Superior temporal gyrus (tissue), 1 donor: Measurements from ENCODE around the gene LPCAT2.

Experiments used
- DNase-seq: peaks from one replicate; pipeline ENCODE4 v3.0.0-alpha.2; 2016; ENCODE audit errors: extremely low spot score

Gene LPCAT2

DNA sequence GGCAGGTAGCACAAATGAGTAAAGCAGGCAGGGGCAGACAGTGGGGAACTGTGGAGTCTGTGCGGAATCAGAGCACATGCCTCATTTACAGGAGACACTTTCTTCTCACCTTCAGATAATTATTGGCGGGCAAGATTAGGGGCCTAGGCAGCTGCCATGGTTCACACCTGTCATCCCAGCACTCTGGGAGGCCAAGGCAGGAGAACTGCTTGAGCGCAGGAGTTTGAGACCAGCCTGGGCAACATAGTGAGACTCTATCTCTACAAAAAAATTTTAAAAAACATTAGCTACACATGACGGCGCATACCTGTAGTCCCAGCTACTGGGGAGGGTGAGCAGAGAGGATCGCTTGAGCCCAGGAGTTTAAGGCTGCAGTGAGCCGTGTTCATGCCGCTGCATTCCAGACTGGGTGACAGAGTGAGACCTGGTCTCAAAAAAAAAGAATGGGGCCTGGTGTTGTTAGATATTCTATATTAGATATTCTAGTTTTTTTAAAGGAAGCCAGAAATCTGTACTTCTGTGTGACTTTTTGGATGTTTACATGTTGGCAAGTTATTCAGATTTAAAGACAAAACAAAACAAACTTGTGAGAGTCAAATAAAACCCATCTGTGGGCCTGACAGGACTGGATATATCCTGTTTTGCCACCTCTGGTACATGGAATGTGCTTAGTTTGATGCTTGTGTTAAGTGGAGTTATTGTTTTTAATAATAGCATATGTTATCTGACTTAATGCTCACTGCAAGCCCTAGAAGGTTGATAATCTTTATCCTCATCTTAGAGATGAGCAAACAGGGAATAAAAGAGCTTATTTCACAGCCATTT lies 4.9 kb upstream of the LPCAT2 start:
- peak; percentile 22 for DNase-seq

DNA sequence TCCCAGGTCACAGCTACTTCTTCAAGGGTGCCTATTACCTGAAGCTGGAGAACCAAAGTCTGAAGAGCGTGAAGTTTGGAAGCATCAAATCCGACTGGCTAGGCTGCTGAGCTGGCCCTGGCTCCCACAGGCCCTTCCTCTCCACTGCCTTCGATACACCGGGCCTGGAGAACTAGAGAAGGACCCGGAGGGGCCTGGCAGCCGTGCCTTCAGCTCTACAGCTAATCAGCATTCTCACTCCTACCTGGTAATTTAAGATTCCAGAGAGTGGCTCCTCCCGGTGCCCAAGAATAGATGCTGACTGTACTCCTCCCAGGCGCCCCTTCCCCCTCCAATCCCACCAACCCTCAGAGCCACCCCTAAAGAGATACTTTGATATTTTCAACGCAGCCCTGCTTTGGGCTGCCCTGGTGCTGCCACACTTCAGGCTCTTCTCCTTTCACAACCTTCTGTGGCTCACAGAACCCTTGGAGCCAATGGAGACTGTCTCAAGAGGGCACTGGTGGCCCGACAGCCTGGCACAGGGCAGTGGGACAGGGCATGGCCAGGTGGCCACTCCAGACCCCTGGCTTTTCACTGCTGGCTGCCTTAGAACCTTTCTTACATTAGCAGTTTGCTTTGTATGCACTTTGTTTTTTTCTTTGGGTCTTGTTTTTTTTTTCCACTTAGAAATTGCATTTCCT lies 3.4 kb upstream of the LPCAT2 start:
- DNase-seq, result no peak

DNA sequence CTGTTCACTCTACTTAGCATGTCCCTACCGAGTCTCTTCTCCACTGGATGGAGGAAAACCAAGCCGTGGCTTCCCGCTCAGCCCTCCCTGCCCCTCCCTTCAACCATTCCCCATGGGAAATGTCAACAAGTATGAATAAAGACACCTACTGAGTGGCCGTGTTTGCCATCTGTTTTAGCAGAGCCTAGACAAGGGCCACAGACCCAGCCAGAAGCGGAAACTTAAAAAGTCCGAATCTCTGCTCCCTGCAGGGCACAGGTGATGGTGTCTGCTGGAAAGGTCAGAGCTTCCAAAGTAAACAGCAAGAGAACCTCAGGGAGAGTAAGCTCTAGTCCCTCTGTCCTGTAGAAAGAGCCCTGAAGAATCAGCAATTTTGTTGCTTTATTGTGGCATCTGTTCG lies 2.8 kb upstream of the LPCAT2 start:
- no peak for DNase-seq

DNA sequence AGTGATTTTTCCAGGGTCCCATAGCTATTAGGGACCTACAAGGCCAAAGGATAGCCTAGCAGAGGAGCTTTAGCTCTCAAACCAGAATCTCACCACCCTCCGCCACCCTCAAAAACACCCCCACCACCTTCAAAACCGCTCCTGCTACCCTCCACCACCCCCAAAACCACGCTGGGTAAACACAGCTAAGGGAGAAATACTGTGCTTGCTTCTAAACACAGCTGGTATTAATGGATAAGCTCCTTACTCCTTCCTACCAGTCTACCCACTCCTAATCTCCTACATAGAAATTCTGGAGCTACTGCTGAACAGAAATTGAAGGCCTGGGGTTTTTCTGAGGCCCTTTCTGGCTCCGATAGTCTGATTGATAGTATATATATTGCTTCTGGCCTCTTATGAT lies 2.2 kb upstream of the LPCAT2 start:
- no peak for DNase-seq

DNA sequence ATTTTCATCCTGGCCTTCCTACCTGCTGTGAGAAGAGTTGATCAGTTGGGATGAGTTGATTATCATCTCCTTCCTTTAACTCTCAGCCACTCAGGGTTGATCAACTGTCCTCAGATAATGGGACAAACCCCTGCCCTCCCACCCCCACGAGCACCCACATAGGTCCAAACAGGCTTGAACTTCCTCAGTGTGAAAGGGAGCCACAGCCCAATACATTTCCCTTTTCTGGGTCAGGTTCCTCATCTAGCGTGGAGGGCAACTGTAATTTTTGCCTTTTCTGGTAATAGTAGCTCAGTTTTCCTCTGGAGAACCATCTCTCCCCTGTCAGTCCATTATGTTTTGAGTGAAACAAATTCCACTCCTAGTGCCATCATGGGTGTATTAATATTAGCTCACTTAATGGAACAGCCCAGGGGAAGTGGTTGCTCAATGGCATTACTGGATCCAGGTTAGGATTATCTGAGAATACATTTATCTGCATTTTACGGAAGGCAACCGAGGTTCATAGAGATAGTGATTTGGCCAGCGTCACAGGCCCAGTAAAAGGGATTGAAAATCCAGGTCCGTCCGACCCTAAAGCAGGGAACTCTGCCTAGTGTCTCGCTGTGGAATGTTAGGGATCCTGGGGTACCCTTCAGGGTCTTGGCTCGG lies 476 bp upstream of the LPCAT2 start:
- no peak for DNase-seq

DNA sequence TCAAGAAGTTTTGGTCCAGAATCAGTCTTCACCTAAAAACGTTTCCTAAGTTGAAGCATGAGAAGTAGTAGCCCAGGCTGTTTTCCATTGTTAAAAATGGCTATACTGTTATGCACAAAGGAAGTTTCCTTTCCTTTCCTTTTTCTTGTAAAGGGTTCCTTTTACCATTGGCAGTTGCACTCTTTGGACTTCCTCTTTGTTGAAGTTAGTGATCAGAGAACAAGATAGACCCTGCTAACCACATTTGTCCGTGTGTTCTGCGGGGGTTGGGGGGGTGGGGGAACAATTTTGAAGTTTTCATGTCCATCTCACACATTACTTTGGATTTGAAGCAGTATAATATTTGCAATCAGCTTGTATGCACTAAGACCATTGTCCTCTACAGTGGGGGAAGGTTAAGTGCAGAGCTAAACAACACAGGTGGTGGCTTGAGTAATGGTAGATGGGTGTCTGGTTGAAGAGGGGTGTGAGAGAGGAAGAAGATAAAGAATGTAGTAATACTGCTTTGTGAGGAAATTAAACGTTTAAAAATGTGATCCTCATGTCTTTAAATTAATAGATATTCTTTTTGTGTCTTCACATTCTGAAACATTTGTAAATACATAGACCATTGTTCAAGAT lies 1.4 kb downstream of the LPCAT2 start:
- no peak for DNase-seq

DNA sequence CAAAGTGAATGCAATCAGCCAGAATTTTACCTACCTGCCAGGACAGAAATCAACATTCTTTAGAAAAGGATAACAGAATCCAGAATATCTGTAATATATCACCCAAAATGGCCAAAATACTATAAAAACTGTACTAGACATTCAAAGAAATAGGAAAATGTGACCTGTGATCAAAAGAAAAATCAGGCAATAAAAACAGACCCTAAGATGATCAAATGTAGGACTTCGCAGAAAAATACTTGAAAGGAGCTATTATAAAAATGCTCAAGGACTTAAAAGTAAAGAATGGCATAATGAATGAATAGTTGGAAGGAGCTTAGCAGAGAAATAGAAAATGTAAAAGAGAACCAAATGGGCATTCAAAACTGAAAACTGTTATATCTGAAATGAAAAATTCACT lies 4.1 kb downstream of the LPCAT2 start:
- DNase-seq, result no peak

DNA sequence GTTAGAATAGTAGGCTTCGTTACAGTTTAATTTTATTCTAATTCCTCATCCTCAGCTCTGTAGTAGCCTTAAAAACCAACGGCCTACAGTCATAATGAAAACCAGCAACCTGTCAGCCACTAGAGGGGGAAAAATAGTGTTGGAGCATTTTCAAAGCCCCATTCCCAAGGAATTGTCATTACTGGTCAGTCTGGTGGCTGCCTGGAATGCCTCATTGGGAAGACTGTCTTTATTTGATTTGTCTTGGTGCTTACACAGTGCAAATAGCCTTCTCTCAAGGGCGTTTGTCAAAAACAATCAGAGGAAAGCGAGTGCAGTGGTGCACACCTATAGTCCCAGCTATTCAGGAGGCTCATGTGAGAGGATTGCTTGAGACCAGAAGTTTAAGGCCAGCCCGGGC lies 4.7 kb downstream of the LPCAT2 start:
- DNase-seq, result no peak

DNA sequence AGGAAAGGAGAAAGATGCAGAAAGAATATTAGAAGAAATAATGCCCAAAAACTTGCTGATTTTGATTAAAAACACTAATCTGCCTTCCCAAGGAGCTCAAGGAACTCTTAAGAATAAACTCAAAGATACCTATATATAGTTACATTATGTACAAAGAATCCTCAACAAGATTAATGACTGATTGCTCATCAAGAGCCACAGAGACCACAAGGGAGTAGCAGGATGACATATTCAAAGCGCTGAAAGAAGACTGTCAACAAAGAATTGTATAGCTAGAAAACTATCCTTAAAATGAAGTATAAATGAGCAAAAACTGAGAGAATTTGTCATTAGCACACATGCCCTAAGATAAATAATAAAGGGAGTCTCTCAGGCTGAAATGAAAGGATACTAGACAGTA lies 6.2 kb downstream of the LPCAT2 start:
- no peak for DNase-seq

DNA sequence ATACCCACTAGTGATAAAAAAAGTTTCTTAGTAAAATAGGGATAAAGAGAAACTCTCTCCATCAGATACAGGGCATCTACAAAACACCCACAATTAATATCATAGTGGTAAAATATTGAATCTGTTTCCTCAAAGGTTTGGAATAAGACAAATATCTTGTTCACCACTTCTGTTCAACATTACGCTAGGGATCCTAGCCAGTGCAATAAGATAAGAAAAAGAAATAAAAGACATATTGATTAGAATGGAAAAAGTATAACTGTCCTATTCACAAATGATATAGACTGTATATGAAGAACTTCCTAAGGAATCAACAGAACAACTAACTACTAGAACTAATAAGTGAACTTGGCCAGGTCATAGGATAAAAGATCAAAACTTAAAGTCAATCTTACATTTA lies 12.9 kb downstream of the LPCAT2 start:
- no peak for DNase-seq

DNA sequence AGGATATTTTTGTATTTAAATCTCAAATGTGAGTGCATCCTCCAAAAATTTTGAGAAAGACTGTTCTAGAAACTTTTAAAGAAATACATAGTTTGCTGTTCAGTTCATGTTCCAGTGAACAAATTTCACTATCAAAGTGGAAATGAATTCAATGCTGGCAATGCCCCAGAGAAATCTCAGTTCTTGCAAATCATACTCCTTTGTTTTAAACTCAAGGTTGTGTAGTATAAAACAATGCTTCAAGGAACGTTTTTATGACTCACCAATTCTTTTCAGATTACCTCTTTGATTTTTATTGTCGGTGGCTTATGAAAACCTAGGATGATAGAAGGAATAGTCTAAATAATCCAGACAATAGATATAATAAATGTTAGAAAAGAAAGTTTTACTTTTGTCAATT lies 17.6 kb downstream of the LPCAT2 start:
- no peak for DNase-seq

DNA sequence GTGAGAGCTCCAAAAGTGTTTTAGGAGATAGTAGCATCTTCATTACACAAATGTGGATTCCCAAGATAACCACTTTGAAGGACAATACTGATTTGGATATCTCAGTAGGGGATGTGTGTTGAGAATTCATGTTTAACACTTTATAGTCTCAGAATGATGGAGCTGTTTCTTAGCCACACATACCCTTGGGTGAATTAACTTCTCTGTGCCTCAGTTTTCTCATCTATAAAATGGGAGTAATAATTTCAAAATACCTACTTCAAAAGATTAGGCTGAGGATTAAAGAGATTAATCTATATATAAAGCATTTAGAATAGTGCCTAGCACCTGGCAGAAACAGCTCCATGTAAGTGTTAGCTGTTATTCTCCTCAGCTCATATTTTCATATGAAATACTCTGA lies 19.0 kb downstream of the LPCAT2 start:
- no peak for DNase-seq

DNA sequence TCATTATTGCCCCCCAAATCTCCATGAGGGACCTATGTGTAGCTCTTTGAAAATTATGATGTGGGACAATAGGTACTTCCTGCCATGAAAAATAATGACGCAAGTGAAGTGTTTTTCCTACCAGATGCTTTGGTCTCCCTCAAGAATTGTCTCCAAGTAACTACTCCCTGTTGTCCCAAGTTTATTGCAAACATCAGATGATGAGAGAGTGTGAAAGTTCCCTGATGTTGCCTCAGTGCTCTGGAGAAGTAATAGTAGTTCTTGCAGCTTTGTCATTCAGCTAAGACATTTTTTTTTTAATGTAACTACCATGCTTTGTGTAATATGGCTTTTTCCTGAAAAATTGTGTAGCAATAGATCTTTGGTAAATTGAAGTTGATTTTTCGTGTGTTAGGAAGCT lies 20.1 kb downstream of the LPCAT2 start:
- DNase-seq, result no peak

DNA sequence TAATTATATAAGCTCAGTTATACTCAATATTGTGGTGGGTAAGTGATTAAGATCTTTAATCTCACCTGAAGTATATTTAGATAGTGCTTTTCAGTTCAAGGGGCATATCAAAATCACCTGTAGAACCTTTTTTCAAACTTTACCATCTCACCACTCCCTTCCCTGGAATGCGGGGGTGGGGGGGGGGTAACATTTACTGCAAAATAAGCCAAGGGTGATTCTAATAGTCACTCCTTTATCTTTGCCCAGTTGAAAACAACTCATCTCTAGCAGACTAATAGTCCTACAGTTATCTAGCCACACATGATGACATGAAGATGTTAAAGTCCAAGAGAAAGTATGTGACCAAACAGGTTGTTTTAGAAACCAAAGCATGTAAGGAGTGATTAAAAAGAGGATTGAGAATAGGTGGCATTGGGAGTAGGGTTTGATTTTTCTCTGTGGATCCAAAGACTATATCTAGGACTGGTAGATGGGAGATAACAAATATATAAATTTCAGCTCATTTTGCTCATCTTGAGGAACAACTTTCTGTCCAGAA lies 21.5 kb downstream of the LPCAT2 start:
- DNase-seq, result no peak

DNA sequence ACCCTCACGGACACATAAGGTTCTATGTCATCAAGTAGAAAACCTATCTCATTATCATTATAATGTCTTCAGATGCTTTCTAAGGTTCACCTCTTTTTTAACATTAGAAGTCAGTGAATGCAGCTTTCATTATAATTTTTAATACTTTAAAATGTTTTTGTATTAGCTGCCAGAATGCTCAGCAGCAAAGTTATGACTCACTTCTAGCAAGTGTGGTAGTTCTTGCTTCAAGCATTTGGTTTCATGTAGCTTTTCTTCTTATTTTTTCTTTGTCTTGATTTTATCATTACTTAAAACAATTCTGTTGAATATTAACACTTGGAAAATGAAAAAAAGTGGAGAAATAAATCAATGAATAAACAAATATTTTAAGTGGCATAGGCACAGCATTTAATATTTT lies 23.4 kb downstream of the LPCAT2 start:
- no peak for DNase-seq

DNA sequence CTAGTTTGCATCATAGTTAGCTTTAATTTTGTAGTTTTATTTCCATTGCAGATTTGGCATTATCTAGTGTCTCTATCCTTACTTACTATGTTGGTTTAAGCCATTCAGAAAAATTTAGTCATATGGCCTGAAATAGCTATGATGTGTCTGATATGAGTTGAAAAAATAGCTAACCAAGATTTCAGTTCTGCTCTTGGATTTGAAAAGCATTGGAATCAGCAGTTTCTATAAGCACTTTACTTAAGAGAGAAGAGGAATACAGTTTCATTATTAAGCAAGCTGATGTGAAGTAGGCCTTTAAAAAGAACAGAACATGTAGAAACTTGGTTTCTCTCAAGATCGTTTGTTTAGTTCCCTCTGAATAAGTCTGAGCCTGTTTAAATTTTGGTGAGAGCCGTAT lies 25.9 kb downstream of the LPCAT2 start:
- DNase-seq, result peak; percentile 28

DNA sequence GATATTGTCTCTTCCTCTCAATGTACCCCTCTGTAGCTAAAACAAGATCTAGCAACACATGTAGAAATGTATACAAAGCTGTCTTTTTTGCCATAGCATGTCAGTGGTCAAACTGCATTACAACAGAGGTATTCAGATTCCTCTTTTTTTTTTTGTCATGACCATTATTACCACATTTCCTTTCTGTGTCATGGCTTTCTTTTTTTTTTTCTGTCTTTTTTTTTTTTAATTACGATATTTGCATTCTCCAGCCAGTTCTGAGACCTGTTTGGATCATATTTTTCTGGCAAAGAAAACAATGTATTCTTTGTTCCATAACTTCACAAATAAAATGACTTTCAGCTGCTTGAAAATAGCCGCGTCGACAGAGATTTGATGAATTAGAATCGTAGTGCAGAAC lies 30.2 kb downstream of the LPCAT2 start:
- peak; percentile 34 for DNase-seq

DNA sequence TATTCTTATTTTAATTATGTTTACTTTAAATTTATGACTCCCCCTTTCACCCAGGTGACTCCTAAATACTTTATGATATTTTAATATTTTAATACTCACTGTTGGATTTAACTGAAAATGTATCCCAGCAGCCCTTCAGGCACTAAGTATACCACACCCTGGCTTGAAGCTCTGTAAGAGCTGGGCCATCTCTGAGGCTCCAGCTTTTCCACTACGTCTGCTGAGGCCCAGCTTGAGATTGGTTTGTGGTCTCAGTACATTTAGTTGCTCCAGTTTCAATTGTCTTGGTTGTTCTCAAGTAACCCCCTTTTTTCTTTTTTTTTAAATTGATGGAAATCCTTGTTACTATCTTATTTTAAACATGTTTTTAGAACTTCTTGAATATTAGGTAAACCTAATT lies 30.6 kb downstream of the LPCAT2 start:
- no peak for DNase-seq

DNA sequence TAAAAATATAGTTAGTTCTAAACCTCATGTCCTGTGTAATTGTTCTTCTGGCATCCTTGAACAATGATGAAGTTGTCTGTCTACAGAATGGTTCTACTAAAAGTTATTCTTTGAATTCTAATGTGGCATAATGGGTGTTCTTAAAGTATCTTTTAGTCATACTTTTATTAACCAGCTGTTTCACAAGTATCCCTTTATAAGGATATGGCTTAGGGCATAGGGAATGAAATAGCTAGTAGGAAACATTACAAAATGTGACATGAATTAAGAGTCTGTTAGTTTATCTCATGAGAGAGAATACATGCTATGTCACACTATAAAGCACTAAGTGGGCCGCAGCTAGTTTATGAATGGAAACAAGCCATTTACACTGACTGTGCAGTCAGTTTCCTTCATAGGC lies 31.3 kb downstream of the LPCAT2 start:
- DNase-seq, result no peak

DNA sequence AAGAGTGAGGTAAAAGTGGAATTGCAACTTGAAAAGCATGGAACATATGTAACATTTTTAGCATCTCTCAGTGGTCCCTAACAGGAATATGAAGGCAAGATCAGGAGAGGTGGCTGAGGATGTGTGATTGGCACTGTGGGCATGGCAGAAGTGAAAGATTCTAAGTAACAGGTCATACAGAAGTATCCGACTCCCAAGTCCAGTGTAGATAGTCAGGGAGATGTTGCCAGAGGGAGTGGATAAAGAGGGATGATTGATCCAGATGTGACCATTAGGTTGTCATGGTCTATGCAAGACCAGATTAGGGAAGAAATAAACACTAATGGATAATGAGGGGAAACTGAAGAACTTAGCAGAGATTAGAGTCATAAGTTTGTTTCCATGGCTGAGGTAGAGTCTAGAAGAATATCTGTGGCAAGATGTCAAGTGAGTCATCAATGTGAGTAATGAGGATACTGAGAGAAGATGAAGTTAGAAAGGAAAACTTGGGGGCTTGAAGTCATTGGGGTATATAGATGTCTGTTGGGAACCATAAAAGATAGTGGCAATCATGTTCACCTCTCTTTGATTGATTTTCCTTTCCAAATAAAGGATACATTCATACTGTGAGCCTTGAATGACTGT lies 33.7 kb downstream of the LPCAT2 start:
- DNase-seq, result no peak

DNA sequence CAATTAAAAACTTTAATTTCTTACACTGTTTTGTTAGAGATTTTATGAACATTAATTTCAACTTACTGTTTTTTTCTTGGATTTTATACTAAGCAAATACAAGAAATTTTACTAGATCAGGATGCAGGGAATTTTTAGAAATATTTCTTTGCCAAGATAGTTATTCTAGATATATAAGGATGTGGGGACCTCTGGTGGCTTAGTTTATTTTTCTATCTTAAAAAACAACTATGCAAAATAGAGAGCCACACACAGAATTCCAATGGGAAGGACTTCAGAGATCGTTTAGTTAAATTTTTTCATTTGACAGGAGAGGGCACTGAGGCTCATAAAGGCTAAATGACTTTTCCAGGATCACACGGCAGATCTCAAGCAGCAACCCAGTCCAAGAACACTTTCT lies 34.6 kb downstream of the LPCAT2 start:
- peak; percentile 89 for DNase-seq

DNA sequence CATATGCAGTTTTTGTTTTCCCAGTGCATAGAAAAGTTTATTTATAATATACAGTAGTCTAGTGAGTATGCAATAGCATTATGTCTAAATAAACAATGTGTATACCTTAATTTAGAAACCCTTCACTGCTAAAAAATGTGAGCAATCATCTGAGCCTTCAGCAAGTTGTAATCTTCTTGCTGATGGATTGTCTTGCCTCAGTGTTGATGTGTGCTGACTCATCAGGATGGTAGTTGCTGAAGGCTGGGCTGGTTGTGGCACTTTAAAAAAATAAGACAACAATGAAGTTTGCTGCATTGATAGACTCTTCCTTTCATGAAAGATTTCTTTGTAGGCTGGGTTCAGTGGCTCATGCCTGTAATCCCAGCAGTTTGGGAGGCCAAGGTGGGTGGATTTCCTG lies 43.7 kb downstream of the LPCAT2 start:
- DNase-seq, result no peak
